IPS-18c (cell line): ENCODE results near the gene PIAS1.
"Not testable (repeated sequence)": the region's sequence is repeated elsewhere in the genome, so short reads cannot be mapped to it uniquely, and the experiment has no call there.

Experiments
- H3K4me3 ChIP-seq: 2 replicates; pipeline ENCODE4 v1.7.0; 2013; ENCODE audit warnings: low read depth, mild to moderate bottlenecking, low read length, moderate library complexity; ENCODE audit not compliant: insufficient read depth
- H3K9me3 ChIP-seq: one replicate; pipeline ENCODE4 v1.6.1; 2013; ENCODE audit warnings: mild to moderate bottlenecking, low read length, moderate library complexity; ENCODE audit not compliant: control insufficient read depth, insufficient read depth

The PIAS1 gene

DNA sequence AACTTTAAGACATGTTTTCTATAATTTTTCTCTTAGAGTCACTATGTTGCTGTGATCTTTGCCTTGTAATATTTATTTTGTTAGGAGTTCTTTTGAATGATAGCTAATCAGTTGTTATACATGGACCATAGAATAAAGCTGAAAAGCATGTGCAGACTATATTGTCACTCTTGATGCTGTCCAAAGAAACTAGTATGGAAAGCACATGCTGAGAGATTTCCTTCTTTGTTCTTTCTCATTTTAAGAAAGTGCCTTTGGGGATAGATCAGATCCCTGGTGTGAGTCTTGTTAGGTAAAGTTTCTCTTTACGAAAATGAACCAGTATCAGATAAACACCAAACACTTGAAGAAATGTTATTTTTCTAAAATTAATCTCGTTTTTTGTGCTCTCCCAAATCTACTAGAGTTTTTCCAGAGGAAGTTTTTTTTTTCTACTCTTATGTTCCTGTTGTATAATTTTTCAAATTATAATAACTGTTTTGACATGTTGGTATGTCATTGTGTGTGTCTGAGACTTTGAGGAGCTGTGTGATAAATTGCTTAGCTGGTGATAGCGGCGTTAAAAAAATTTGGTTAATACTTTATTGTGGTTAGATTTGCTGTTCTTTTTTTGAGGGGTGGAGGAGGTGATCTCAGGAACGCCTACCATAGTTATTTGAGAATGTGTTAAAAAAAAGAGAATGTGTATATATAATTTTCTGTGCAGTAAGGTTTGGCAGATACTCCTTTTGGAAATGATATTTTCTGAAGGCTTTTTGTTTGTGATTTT is 2.2 kb downstream of the PIAS1 start:
- H3K4me3 ChIP-seq, result no peak overlapping the region; the same call in 1 of the 2 replicates

GRCh38 chr15:68057034-68057433 is 2.9 kb downstream of the PIAS1 start:
- H3K4me3 ChIP-seq, result no peak overlapping the region
- no peaks in the 10 kb centered on the region for H3K9me3 ChIP-seq

More for the DNA sequence above, 2.2 kb downstream of the PIAS1 start:
- H3K9me3 ChIP-seq, result no peaks in the 10 kb centered on the region

- Histone ChIP-seq H3K4me3 (no peak overlapping the region), H3K9me3 (no peaks in the 10 kb centered on the region)
Measured at GRCh38 chr15:68057758-68058157, 3.6 kb downstream of the PIAS1 start.

GRCh38 chr15:68058970-68059369 is 4.9 kb downstream of the PIAS1 start:
- H3K9me3 ChIP-seq, H3K4me3 ChIP-seq: not testable (repeated sequence)

DNA sequence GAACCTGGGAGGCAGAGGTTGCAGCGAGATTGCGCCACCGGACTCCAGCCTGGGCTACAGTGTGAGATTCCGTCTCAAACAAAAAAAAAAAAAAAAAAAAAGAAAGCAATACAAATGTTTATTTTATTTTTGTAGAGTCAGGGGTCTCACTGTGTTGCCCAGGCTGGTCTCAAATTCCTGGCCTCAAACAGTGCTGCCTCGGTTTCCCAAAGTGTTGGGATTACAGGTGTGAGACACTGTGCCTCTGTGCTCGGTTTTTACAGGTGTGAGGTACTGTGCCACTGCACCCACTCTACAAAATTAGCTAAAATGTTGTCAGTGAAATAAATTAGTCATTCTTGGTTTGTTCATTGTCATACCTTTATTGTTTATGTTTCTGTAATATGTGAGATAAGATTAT is 5.5 kb downstream of the PIAS1 start:
- no peak overlapping the region for H3K4me3 ChIP-seq
- no peaks in the 10 kb centered on the region for H3K9me3 ChIP-seq

DNA sequence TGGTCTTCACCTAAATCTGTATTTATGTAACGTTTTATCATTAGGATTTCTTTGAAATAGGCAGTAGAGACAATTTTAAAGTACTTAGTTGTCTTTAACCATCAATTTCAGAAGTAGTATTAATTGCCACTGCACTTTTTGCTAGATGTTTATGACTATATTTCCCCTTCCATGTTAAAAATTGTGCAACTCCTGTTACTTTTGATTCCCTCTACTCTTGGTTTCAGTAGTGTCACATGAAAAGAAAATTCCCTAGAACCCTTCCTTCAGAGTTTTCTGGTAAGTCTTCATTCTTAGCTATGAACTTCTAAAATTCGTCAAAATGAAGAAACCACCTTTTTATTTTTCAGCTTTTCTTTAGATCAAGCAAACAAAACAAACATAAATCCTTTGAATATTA is 7.1 kb downstream of the PIAS1 start:
- H3K9me3 ChIP-seq, result no peaks in the 10 kb centered on the region
- no peak overlapping the region for H3K4me3 ChIP-seq

GRCh38 chr15:68061602-68062001 is 7.5 kb downstream of the PIAS1 start:
- no peak overlapping the region for H3K4me3 ChIP-seq

GRCh38 chr15:68062214-68062613 is 8.1 kb downstream of the PIAS1 start:
- Histone ChIP-seq H3K4me3 (no peak overlapping the region), H3K9me3 (no peaks in the 10 kb centered on the region)

More at GRCh38 chr15:68061602-68062001, 7.5 kb downstream of the PIAS1 start:
- H3K9me3 ChIP-seq, result no peaks in the 10 kb centered on the region

DNA sequence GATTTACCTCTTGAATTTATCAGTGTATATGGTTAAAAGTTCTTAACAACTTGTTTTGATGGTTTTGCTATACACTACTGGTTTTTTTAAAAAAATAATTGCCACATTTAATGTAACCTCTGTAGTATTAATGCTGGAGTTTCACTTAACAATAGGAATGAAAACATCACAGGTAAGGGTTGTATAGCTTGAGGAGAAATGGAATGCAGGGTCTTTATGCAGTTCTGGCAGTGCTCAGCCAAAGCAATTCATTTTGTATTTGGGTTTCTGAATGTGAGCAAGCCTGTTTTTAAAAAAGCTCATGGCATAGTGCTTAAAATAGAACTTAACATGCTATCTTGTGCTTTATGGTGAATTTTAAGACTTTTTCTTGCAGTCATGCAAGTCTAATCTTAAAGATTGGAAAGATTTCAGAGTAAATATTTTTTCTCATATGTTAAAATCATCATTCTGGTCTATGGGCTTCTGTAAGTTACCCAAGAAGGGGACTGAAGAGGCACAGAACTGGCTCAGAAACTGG is 8.9 kb downstream of the PIAS1 start:
- Histone ChIP-seq H3K9me3 (no peaks in the 10 kb centered on the region), H3K4me3 (no peak overlapping the region)

DNA sequence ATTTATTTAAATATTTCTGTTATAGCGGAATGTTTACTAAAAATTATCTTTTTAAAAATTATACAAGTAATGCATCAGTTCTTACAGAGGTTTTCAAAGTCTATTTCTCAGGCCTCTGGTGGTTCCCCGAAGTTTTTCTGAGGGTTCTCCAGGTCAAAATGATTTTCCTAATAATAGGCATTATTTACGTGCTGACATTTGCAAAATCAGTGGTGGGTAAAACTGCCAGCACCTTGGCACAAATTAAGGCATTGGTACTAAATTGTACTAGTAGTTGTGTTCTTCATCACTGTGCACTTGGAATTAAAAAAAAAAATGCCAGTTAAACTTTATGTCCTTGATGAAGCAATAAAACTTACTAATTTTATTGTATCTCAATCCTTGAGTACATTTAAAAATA is 9.5 kb downstream of the PIAS1 start:
- H3K4me3 ChIP-seq, result no peak overlapping the region
- no peaks in the 10 kb centered on the region for H3K9me3 ChIP-seq

GRCh38 chr15:68073576-68074288 is 19.6 kb downstream of the PIAS1 start:
- Histone ChIP-seq H3K4me3 (no peak overlapping the region), H3K9me3 (no peaks in the 10 kb centered on the region)

DNA sequence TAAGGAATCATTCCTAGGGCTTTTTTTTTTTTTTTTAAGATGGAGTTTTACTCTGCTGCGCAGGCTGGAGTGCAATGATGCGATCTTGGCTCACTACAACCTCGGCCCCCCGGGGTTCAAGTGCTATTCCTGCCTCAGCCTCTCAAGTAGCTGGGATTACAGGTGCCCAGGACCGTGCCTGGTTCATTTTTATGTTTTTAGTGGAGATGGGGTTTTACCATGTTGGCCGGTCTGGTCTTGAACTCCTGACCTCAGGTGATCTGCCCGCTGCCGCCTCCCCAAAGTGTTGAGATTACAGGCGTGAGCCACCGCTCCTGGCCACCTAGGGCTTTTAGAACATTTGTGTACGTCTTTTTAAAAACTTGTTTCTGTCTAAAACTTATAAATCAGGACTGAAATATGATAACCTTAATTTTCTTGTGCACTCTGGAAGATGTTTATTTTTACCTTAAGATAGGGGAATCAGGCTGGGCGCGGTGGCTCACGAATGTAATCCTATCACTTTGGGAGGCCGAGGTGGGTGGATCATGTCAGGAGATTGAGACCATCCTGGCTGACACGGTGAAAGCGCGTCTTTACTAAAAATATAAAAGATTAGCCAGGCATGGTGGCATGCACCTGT is 21.8 kb downstream of the PIAS1 start:
- no peak overlapping the region for H3K4me3 ChIP-seq
- no peaks in the 10 kb centered on the region for H3K9me3 ChIP-seq

DNA sequence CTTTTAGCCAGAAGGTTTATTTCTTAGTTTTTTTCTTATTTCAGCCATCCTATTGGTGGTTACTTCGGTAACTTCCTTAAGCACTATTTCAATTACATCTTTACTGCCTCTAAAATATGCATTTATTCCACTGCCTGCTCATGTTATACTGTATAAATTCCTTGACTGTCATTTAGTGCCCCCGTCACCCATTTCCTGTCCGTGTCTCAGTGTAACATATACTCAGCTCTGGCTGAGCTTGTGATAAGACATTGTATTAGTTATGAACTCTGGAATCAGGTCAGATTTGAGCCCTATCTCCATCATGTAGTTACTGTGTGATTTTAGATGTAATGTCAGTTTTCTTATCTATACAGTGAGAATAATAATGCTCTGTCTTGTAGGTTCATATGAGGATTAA is 24.2 kb downstream of the PIAS1 start:
- H3K4me3 ChIP-seq, result no peak overlapping the region
- no peaks in the 10 kb centered on the region for H3K9me3 ChIP-seq

DNA sequence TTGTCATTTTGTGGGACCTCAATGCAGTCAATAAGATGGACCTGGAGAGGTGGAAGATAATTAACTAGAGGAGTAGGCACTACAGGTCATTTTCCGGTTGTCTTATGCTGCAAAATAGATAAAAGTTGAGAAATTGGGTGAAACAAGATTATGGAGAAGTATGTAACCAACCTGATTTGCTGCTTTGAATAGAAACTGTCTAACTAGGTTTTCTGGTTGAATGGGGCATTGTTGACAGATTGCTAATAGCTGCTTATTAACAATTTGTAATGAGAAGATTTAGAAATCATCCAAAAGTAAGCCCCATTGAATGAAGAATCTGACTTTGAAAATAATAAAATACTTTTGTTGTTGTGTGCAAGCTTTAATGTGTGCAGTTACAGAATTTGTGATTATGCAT is 26.2 kb downstream of the PIAS1 start:
- H3K4me3 ChIP-seq, result no peak overlapping the region
- no peaks in the 10 kb centered on the region for H3K9me3 ChIP-seq

DNA sequence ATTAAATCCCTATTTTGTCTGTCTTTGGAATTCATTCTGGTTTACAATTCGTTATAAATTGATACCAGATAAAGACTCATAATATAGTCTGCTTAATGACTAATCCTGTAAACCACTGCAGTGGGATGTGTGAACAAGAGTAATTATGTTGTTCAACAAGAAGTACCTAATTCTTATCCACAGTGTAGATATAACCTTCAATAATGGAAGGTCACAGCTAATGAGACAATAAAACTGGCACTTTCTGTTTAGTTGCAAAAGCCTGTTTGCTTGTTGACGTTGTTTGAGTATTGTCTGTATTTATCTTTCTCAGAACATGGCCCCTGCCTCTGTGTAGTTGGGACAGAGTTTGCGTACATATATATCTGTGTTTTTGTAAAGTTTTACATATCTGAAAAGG is 26.7 kb downstream of the PIAS1 start:
- no peaks in the 10 kb centered on the region for H3K9me3 ChIP-seq
- no peak overlapping the region for H3K4me3 ChIP-seq

DNA sequence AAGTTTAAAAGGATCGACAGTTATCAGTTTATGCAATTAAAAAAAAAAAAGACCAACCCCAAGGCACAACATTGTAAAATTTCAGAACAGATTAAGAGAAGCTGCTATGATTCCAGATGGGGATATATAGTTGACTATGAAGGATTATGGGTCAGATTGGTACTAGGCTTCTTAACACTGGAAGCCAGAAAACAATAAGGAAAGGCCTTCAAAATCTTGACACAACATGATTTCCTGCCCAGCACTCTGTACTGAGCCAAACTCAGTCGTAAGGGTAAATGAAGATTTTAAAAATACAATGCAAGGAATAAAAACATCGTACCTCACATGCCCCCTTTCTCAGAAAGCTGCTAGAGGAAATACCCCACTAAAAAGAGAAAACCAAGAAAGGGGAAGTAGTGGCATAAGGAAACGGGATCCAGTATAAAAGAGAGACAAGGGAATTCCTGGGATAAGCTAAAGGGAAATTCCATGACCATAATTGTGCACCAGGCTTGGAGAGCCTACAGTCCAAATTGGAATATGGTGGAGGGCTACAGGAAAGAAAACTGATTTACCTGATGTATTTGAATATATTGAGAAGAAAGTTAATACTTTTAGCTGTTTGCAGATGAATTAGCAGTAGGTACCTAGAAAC is 27.9 kb downstream of the PIAS1 start:
- no peaks in the 10 kb centered on the region for H3K9me3 ChIP-seq
- no peak overlapping the region for H3K4me3 ChIP-seq

- Histone ChIP-seq H3K4me3 (no peak overlapping the region), H3K9me3 (no peaks in the 10 kb centered on the region)
Measured at GRCh38 chr15:68082735-68083134, 28.6 kb downstream of the PIAS1 start.
